CD14-positive monocyte (primary cell): Measurements from ENCODE around the gene ATP23. TPM values are rescaled to one million over a fixed set of nuclear protein-coding genes. Genes with fewer than 3 reads are reported as not detected.

Experiments used
- DNase-seq, 3 donors: peaks; one replicate each; pipeline ENCODE4 v3.0.0-alpha.2; 2011 to 2022
- H2AFZ ChIP-seq: 2 replicates; pipeline ENCODE4 v1.6.0; 2012; ENCODE audit warnings: mild to moderate bottlenecking, low read depth, low read length, inconsistent platforms; ENCODE audit not compliant: insufficient read depth, poor library complexity, severe bottlenecking
- H3K27ac ChIP-seq, 2 donors: 1 replicate in 1 of 2; 2 replicates in 1 of 2; pipeline ENCODE4 v1.5.1; 2012 to 2013; ENCODE audit warnings: low read length in 2 of 2, control low read depth in 1 of 2, inconsistent platforms in 1 of 2, low read depth in 1 of 2, mild to moderate bottlenecking in 1 of 2
- H3K27me3 ChIP-seq, 2 donors: one replicate each; pipeline versions ENCODE4 v1.6.0 to v1.6.1; 2011 to 2013; ENCODE audit warnings: low read length in 2 of 2; ENCODE audit not compliant: control insufficient read depth in 2 of 2, insufficient read depth in 2 of 2
- H3K36me3 ChIP-seq, 2 donors: replicated peaks in 1 of 2; 1 replicate in 1 of 2; 2 replicates in 1 of 2; pipeline versions ENCODE4 v1.5.1 to v1.6.1; 2012 to 2013; ENCODE audit warnings: low read length in 2 of 2, control low read depth in 1 of 2, inconsistent platforms in 1 of 2, mild to moderate bottlenecking in 1 of 2; ENCODE audit not compliant: insufficient read depth in 2 of 2, control insufficient read depth in 1 of 2
- H3K4me1 ChIP-seq, 2 donors: 1 replicate in 1 of 2; 2 replicates in 1 of 2; pipeline versions ENCODE4 v1.5.1 to v1.6.1; 2012 to 2013; ENCODE audit warnings: low read length in 2 of 2, control low read depth in 1 of 2, inconsistent platforms in 1 of 2, mild to moderate bottlenecking in 1 of 2, moderate library complexity in 1 of 2; ENCODE audit not compliant: insufficient read depth in 2 of 2, control insufficient read depth in 1 of 2
- H3K4me2 ChIP-seq: replicated peaks from 2 replicates; pipeline ENCODE3; 2012; ENCODE audit warnings: low read length, moderate library complexity, mild to moderate bottlenecking; ENCODE audit not compliant: poor library complexity, severe bottlenecking; ENCODE audit errors: extremely low read depth
- H3K4me3 ChIP-seq, 3 experiments: fragments of 200-600 bp in 1 of 3; sonication (generic) in 1 of 3; replicated peaks in 1 of 3; 1 replicate in 2 of 3; 2 replicates in 1 of 3; pipeline ENCODE4 v1.5.1; 2011 to 2013; ENCODE audit warnings: low read length in 3 of 3, mild to moderate bottlenecking in 3 of 3, control low read depth in 2 of 3, low read depth in 2 of 3, inconsistent platforms in 1 of 3, moderate library complexity in 1 of 3
- H3K79me2 ChIP-seq: 2 replicates; pipeline ENCODE4 v1.6.0; 2012; ENCODE audit warnings: mild to moderate bottlenecking, control low read depth, inconsistent platforms, low read length, moderate library complexity; ENCODE audit not compliant: insufficient read depth
- H3K9ac ChIP-seq: 2 replicates; pipeline ENCODE4 v1.6.0; 2017; ENCODE audit warnings: low read length, mild to moderate bottlenecking; ENCODE audit not compliant: insufficient read depth, poor library complexity, severe bottlenecking
- H3K9me3 ChIP-seq, 2 donors: replicated peaks in 1 of 2; 1 replicate in 1 of 2; 2 replicates in 1 of 2; pipeline versions ENCODE4 v1.5.1 to v1.6.1; 2012 to 2013; ENCODE audit warnings: low read length in 2 of 2, control low read depth in 1 of 2; ENCODE audit not compliant: control insufficient read depth in 1 of 2, insufficient read depth in 1 of 2
- H4K20me1 ChIP-seq: 2 replicates; pipeline ENCODE4 v1.6.0; 2012; ENCODE audit warnings: mild to moderate bottlenecking, low read length, control low read depth, moderate library complexity; ENCODE audit not compliant: insufficient read depth
- H3K27ac Mint-ChIP-seq, 7 donors: one replicate each; pipeline ENCODE4 v1.8.0; 2020; ENCODE audit warnings: mild to moderate bottlenecking in 7 of 7, mixed read lengths in 7 of 7, moderate library complexity in 6 of 7, inconsistent platforms in 2 of 7
- H3K27me3 Mint-ChIP-seq, 3 donors: one replicate each; pipeline ENCODE4 v1.8.0; 2021 to 2022; ENCODE audit warnings: low read depth in 3 of 3, mild to moderate bottlenecking in 3 of 3, mixed read lengths in 3 of 3, moderate library complexity in 3 of 3, inconsistent platforms in 1 of 3
- H3K36me3 Mint-ChIP-seq, 2 donors: one replicate each; pipeline ENCODE4 v1.8.0; 2020; ENCODE audit warnings: mixed read lengths in 2 of 2, inconsistent platforms in 1 of 2, mild to moderate bottlenecking in 1 of 2
- H3K4me1 Mint-ChIP-seq: one replicate; pipeline ENCODE4 v1.8.0; 2020; ENCODE audit warnings: mild to moderate bottlenecking, mixed read lengths
- H3K4me3 Mint-ChIP-seq, 2 donors: one replicate each; pipeline ENCODE4 v1.8.0; 2020; ENCODE audit warnings: mild to moderate bottlenecking in 2 of 2, mixed read lengths in 2 of 2, moderate library complexity in 1 of 2
- H3K9me3 Mint-ChIP-seq, 7 donors: one replicate each; pipeline ENCODE4 v1.8.0; 2020 to 2022; ENCODE audit warnings: mixed read lengths in 7 of 7, mild to moderate bottlenecking in 6 of 7, moderate library complexity in 6 of 7, inconsistent platforms in 2 of 7
- WGBS: methylation state at CpG from one replicate; pipeline ENCODE4 v1.1.5; 2013; ENCODE audit warnings: missing lambda C conversion rate; ENCODE audit not compliant: insufficient coverage; 5-methylcytosine and 5-hydroxymethylcytosine counted together
- intact Hi-C, 2 donors: fragments of 100-400 bp; cut with micrococcal nuclease; formaldehyde crosslinking; loops; one replicate each; pipeline versions ENCODE4 v1.15.0 to v1.15.1; 2023
- polyA plus RNA-seq, 3 donors: library from polyadenylated mRNA; depleted of rRNA in 1 of 3; unstranded in 2 of 3; stranded (reverse) in 1 of 3; fragments of 300-500 nt in 2 of 3; fragments of >200 nt in 1 of 3; fragmentation: Illumina TruSeq in 2 of 3; gene quantifications; 1 replicate in 2 of 3; 2 replicates in 1 of 3; pipeline ENCODE4 v1.2.3, GENCODE V29; 2012 to 2021
- TF ChIP-seq, protein P1 (sequence below): fragments of 200-600 bp; IDR thresholded peaks from one replicate; pipeline ENCODE4 v1.8.0; 2022; ENCODE audit warnings: antibody characterized with exemption, mild to moderate bottlenecking

The ATP23 gene
- polyA plus RNA-seq, 3 donors: 12.4 to 27.5 (median 24.8) TPM

DNA sequence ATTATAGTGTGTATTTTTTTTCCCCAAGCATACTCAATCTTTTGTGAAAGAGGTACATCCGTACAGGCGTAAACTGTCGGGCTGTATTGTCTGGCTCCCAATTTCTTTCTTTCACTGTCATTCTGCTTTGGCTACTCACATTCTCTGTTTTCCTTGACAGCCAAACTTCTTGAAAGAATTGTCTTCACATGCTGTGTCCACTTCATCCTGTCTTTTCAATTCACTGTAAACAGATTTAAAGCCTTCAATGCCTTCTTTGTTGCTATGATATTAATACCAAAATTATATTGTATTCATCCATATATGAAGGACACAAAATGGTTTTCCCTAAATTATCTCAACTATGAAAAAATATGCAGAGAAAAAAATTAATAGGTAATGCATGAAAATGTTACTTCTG lies 6.0 kb upstream of the ATP23 start:
- TF ChIP-seq, protein P1, sequence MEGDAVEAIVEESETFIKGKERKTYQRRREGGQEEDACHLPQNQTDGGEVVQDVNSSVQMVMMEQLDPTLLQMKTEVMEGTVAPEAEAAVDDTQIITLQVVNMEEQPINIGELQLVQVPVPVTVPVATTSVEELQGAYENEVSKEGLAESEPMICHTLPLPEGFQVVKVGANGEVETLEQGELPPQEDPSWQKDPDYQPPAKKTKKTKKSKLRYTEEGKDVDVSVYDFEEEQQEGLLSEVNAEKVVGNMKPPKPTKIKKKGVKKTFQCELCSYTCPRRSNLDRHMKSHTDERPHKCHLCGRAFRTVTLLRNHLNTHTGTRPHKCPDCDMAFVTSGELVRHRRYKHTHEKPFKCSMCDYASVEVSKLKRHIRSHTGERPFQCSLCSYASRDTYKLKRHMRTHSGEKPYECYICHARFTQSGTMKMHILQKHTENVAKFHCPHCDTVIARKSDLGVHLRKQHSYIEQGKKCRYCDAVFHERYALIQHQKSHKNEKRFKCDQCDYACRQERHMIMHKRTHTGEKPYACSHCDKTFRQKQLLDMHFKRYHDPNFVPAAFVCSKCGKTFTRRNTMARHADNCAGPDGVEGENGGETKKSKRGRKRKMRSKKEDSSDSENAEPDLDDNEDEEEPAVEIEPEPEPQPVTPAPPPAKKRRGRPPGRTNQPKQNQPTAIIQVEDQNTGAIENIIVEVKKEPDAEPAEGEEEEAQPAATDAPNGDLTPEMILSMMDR: no peak
- Histone ChIP-seq H3K9ac (peak overlapping the region; percentile 68), H3K27me3 (no peaks in the 10 kb centered on the region), H3K79me2 (peaks cover 38% of the 10 kb centered on the region), H4K20me1 (no peaks in the 10 kb centered on the region), H3K4me1 (peaks cover 37 to 55% of the 10 kb centered on the region in 2 donors), H3K9me3 (no peaks in the 10 kb centered on the region), H3K27ac (peak overlapping the region; percentile 72 to 91), H3K4me3 (peak overlapping the region; percentile 62 to 82 (median 71)), H2AFZ (peak overlapping the region; percentile 67), H3K36me3 (no peaks in the 10 kb centered on the region), H3K4me2 (peak overlapping the region; percentile 70)
- intact Hi-C loops: loop anchor here in 1 of 2 donors (5.0 to 10.0 kb wide), 2 partner anchors 191 to 413 kb away; partner anchors contain the start of genes DDIT3, MBD6 and TSPAN31
- H3K4me3 Mint-ChIP-seq: peak overlapping the region; percentile 93 to 97
- WGBS: 22% methylated on average over 3 of the region's 3 CpGs
- DNase-seq: no peak
- H3K9me3 Mint-ChIP-seq: peaks cover 0 to 1% (median 0%) of the 10 kb centered on the region in 7 donors
- no peaks in the 10 kb centered on the region for H3K36me3 Mint-ChIP-seq
- H3K27me3 Mint-ChIP-seq: no peaks in the 10 kb centered on the region
- peak overlapping the region; percentile 96 to 99 (median 99) for H3K27ac Mint-ChIP-seq
- peaks cover 47% of the 10 kb centered on the region for H3K4me1 Mint-ChIP-seq

DNA sequence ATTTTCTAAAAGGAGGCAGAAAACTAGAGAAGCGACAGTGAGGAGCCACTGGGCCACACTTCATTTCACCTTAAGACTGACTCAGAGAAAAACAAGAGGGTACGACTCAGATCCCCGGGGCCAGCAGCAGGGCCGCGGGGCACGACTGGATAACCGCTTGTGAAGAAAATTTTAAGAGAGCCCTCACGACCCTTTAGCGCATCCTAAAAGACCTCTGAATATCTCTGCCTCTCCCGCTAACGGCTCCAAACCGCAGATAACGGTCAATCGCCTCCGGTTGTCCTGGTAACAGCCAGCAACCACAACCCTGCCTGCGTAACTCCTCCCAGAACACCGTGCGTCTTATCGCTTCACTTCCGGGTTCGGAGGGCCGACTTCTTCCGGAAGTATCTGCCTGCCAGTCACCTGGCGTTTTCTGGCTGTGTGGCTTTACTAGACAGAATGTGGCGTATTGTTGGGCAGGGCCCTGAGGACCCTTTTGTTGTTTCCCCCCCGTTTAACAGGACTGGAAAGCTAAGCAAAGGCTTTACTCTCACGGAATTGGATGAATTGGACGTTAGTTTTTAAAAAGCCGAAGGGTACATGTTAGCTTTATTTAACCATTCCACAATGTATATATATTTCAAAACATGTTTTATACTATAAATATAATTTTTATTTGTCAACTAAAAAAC lies 5.4 kb upstream of the ATP23 start:
- WGBS: under 1% methylated on average over 20 of the region's 29 CpGs
- H3K27me3 Mint-ChIP-seq: no peaks in the 10 kb centered on the region
- Histone ChIP-seq H3K9me3 (no peaks in the 10 kb centered on the region), H3K9ac (peak overlapping the region; percentile 68), H3K4me2 (peak overlapping the region; percentile 70), H3K4me3 (peak overlapping the region; percentile 62 to 82 (median 71)), H3K27me3 (no peaks in the 10 kb centered on the region), H3K4me1 (peaks cover 43 to 62% of the 10 kb centered on the region in 2 donors), H3K36me3 (no peaks in the 10 kb centered on the region), H3K79me2 (peaks cover 39% of the 10 kb centered on the region), H3K27ac (peak overlapping the region; percentile 72 to 91), H2AFZ (peak overlapping the region; percentile 67), H4K20me1 (no peaks in the 10 kb centered on the region)
- DNase-seq: peak; percentile 81 to 94 (median 90)
- H3K4me3 Mint-ChIP-seq: peak overlapping the region; percentile 93 to 97
- H3K4me1 Mint-ChIP-seq: peaks cover 54% of the 10 kb centered on the region
- TF ChIP-seq, protein P1: no peak
- no peaks in the 10 kb centered on the region for H3K36me3 Mint-ChIP-seq
- intact Hi-C loops: loop anchor here in 1 of 2 donors (5.0 to 10.0 kb wide), 2 partner anchors 191 to 414 kb away; partner anchors contain the start of genes DDIT3, MBD6 and TSPAN31
- peaks cover 0 to 1% (median 0%) of the 10 kb centered on the region in 7 donors for H3K9me3 Mint-ChIP-seq
- H3K27ac Mint-ChIP-seq: peak overlapping the region; percentile 96 to 99 (median 99)
